NAMALWA (cell line): ENCODE results near the gene C1orf159.

Experiments used
- DNase-seq: peaks from one replicate; pipeline ENCODE4 v3.0.0-alpha.2; 2015; ENCODE audit warnings: low spot score

Gene C1orf159

DNA sequence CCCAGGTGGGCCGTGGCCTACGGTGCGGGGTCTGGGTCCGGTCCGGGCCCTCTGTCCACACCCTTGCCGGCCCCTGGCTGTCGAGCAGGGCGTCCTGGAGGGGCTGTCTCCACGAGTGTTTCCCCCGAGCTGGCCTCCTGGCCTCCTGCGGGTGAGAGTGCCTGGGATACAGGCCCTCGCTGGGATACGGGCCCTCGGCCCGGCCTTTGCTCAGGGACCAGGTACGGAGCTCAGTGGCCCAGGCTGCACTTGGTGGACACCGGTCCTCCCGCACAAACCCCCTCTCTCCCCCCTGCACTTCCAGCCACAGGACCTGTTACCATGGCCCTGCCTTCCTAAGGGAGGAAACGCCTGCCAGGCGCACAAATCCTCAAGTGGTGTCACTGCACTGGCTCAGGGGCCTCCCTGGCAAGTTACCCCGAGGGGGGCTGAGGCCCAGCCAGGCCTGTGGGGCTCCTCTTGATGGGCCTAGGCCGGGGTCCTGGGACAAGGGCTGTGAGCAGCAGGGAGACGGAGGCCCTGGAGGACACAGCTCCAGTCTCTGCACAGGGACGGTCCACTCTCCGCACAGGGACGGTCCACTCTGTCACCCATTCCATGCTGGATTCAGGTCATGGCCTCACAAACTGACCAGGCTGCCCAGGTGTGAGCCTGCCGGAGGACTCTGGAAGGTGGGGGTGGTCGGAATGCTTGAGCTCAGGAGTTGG is 23.6 kb downstream of the C1orf159 start:
- DNase-seq, result no peak

DNA sequence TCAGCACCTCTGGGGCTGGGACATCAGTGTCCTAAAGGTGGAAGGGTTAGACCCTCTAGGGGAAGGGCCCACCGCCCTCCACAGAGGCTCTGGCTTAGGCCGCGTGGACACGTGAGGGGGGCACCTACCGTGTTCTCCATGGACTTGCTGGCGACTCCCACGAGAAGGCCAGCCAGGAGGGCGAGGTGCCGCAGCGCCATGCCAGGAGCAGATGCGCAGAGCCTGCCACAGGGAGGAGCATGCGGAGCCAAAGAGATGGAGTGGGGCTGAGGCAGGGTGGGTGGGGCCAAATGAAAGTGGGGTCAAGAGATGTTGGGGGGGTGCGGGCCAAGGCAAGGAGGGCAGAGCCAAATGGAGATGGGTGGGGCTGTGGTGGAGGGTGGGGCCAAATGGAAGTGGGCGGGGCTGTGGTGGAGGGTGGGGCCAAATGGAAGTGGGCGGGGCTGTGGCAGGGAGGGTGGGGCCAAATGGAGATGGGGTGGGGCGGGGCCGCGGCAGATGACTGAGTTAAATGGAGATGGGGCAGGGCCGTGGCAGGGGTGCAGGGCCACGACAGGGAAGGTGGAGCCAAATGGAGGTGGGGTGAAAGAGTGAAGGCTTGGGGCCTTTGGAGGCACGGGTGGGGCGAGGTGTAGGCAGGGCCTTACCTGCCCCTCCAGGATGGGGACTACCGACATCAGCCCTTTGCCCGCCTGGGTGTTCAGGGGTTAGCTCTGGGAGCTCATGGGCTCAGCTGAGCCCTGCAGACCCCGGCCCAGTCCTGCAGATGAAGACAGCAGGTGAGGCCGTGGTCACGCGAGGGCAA is 24.3 kb downstream of the C1orf159 start:
- peak; percentile 25 for DNase-seq

DNA sequence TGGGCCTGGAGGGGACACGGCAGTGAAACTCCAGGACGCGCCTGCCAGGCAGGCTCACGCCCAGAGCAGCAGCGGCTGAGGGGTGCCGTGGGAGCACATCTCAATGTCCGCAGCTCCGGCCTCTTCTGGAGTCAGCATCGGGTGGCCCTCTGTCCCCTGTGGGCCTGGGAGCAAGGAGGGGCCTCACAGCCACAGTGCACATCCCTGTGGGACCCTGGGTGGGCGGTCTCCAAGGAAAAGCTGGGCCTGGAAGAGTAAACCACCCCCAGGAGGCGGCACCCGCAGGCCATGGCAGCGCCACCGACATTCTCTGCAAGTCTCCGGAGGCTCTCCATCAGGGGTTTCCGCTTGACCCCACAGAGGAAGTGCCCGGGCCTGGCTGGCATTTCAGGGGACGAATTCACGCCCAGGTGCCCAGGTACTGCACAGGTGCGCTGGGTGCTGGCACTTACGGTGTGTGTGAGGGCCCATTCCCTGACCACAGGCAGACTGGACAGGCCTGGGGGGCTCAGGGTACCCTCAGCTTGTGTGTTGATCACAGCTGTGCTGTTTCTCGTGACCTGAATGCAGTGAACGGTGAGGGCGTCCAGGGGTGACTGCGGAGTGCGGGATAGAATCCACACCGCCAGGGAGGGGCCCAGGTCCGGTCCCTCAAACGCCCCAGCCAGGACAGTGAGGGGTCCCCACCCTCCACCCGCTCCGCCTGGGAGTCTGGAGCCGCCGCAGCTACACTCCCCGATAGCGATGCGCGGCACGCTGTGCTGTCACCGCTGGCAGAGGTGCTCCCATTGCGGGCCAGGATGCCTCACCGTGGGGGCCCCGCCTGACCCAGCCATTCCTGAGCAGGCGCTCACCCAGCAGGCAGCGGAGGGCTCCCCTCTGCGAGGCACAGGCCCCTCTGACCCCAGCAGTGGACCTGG is 25.2 kb downstream of the C1orf159 start:
- no peak for DNase-seq

DNA sequence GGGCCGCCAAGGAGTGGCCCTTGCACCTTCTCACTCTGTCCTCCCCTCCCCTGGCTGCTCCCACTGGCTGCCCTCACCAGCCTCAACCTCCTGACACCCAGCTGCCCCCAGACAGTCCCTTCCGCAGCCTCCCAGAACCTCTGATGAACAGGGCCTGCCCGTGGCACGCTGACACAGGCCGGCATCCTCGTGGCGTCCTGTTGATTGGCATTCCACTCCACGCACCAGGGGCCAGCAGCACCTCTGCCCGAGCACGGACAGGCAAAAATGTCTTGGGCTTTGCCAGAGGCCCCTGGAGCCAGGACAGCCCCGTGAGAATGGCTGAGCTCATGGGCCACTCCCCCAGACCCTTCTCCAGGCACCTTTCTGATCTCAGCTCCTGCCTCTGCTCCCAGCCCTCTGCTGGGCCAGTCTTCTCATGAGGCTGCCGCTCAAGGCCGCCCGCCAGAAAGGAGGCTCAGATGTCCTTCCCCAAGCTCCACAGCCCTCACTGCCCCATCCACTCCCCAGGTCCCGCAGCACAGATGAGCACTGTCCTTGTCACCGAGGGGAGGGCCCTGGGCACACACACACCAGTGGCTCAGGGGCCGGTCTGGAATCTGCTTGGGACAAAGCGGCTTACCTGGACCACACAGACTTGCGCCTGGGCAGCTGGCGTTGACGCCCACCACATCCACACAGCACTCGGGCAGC is 26.0 kb downstream of the C1orf159 start:
- DNase-seq, result peak; percentile 8

DNA sequence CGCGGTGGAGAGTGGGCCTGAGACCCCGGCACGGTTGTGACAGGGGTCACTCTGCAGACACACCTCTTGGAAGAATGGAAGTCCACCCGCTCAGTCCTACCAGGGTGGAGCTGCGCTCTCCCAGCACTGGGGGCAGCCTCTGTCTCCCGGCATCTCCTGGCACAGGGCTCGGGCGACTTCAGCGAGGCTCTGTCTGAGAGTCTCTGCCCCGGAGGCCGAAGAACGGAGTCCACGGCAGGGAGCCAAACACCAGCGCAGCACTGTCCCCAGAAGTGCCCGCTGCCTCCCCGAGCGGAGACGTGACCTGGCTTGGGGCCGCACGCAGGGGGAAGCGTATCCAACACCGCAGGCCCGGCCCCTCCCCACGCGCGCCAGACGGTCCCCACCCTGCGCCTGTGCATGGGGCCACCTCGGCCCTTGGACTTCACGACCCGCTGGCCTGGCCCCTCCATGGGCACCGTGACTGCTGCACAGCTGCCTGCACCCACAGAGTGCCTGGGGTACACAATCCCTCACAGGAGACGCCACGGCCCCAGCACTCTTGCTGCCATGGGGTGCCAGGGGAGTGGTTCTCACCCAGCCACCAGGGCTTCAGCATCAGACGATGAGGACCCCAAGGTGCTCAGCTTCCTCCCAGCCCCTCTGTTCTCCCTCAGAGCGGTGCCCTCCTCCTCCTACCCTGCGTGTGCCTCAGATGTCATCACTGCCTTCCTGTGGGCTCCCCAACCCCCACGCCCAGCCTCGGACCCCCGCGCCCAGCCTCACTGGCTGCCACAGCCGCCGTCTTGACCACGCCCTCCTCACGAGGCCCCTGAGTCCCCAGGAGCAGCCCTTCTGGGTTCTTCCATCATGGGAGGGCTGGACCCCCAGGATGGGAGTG is 26.8 kb downstream of the C1orf159 start:
- DNase-seq, result peak; percentile 7

DNA sequence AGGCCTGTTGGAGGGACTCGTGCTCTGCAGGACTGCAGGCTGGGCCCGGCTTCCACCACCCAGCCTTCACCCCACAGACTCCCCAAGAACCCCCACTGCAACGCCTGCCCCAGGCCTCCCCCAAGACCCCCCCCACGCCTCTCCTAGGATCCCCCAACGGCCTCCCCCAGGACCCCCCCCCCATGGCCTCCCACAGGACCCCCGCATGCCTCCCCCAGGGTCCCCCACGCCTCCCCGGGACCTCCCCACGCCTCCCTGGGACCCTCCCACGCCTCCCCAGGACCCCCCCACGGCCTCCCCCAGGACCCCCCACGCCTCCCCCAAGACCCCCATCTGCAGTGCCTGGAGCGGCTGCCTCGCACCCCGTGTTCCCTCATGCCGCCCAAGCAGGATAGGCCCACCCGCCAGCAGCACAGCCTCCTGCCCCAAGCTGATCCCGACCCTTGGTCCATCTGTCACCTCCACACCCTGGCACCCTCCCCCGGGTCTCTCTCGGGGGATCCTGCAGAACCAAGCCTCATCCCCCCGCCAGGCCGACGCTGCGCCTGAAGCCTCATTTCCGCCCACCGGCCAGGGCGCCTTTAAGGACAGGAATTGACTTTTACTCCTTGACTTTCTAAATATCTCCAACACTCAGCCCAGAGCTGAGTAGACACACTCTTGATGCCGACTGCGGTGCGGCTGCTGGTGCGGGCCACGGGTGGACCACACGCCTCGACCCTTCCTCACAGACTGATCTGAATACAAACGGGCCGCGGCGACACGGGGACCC is 27.7 kb downstream of the C1orf159 start:
- no peak for DNase-seq

- peak; percentile 13 for DNase-seq
These were observed 28.4 kb downstream of the C1orf159 start for GRCh38 chr1:1087351-1088028.

DNA sequence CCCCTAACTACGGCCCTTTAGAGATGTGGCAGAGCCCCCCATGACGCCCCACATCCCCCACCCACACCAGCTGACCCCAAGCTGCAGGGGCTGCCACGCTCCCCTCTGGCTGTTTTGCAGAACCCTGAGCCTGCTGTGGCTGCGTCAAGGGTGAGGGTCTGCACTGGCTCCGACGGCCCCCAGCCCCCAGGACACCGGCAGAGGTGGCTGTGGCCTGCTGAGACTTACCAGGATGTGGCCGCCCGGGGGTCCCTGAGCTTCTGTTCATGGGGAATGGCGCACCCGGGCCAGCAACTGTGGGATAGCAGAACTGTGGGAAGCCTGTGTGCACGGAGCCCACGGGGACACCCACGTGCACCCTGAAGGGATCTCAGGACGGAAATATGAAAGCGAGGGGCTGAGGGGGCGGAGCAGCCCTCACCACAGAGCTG is 29.0 kb downstream of the C1orf159 start:
- no peak for DNase-seq

DNA sequence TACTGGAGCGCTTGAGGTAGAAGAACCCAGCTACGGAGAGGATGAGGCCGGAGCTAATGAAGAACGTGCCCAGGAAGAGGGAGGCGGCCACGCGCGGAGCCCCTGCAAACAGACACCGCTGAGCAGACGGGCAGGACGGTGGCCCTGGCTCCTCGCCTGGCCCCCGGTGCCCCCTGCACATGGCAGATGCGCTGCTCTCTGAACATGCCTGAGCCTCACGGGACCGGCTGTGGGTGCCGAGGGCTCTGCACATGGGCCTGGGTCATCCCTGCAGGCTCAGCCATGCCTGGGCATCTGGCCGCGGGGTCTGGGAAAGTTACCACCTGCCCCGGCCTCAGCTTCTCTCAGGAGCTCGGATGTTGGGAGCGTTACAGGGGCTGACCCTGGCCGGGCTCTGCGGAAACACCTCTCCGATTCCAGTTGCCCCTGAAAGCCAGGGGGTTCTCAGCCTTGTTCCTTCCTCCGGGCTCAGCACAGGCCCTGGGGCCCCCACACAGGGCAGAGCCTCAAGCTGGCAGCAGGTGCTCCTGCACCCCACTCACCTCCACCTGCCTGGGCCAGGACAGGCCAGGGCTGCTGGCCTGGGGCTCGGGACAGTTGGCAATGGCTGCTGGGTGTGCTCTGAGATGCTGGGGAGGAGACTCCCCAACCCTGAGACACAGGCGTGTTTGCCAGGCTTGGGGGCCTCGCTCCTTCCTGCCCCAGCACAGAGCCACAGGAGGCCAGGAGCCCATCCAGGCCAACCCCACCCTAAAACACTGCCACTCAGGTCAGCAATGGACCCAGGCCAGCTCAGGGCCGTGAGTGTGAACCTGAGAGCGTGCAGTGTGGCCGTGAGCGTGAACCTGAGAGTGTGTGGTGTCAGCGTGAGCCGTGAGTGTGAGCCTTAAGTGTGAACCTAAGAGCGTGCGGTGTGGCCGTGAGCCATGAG is 29.7 kb downstream of the C1orf159 start:
- DNase-seq, result peak; percentile 17

- peak; percentile 8 for DNase-seq
These were observed 30.6 kb downstream of the C1orf159 start for GRCh38 chr1:1085171-1085841.

DNA sequence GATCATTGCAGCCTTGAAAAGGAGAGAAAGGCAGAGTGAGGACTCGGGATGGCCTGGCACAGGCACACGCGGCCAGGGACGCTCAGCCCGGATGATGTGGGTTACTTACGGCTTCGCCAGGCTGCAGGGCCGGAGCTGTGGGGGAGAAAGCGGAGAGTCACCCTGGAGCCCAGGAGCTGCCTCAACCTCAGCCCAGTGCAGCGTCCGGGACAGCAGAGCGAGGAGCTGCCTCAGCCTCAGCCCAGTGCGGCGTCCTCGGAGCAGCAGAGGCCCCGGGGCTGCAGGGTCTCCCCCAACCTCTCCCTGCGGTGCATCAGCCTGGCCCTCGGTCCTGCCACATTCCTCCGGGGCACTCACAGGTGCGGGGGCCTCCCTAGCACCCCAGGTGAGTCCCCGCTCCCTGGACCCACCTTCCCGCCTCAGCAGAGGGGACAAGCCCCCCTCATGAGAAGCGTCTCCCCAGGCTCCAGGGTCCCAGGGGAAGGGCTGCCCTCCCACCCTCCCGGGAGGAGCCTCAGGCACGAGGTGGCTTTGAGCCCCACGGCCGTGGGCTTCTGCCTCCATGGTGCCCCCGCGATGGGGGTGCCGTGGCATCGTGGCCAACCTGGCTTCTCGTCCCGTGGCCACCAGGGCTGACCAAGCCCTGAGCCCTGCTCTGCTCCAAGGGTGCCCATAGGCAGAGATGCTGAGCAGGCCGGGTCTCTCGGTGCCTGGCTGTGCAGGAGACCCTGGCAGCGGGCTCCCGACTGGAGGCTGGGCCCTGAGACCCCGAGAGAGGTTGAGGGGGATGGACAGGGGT is 31.3 kb downstream of the C1orf159 start:
- no peak for DNase-seq

DNA sequence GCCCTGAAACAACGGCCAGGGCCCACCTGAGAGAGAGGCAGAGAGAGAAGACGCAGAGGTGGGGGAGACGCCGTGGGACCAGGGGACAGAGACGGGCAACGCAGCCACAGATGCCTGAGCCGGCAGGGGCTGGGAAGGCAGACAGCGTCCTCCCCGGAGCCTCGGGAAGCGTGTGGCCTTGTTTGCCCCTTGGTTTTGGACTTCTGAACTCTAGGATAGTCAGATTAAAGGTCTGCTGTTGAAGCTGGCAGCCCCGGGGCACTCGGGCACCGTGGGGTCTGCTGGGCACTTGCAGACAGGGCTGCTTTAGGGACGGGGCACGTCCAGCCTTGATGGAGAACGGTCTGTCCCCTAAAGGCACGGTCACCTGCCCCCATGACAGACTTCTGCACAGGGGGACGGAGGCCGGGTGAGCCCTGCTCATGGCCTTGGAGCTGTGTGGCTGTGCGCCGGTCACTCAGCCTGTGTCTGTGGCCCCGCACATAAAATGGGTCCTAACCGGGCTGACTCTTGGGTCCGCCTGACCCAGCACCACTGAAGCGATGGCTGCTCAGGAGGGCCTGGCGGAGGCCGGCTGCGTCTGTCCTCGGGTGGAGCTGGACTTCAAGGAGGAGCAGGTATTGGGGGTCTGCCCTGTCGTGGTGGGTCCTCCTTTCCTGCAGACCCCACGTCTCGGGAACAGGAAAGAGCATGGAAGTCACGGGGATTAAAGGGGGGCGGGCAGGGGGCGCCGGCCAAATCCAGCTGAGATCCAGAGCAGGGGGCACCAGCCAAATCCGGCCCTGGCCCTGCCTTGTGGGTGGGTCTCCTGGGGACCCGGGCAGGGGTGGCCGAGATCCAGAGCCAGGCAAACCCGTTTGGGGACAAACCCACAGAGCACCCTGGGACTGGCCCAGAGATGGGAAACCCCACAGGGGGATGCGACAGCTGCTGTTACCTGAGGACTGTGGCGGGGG is 32.2 kb downstream of the C1orf159 start:
- peak; percentile 11 for DNase-seq

- no peak for DNase-seq
These were observed 33.0 kb downstream of the C1orf159 start for GRCh38 chr1:1082776-1083415.

DNA sequence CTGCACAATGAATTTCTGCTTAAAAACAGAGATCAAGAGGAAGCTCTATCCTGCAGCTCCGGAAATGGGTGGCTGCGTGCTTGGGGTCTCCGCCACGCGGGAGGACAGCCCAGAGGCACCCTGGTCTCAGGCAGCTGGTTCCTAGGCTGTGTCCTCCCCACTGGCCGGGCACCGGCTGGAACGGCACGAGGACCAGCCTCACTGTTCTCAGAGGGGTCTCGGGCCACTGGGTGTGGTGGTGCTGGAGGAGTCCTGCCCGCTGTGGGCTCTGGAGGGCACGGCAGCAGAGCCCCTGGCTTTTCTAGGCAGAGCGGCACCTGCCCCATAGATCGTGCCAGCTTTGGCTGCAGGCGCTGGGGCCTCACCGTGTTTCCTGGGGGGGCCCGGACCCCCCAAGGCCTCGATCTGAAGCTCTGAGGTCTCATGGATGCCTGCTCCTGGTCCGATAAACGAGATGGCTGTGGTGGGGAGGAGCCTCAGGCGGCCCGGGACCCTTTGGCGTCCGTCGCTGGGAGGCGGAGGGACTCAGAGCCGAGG is 33.6 kb downstream of the C1orf159 start:
- no peak for DNase-seq
